ENCODE results near the gene HDAC4.

DNA sequence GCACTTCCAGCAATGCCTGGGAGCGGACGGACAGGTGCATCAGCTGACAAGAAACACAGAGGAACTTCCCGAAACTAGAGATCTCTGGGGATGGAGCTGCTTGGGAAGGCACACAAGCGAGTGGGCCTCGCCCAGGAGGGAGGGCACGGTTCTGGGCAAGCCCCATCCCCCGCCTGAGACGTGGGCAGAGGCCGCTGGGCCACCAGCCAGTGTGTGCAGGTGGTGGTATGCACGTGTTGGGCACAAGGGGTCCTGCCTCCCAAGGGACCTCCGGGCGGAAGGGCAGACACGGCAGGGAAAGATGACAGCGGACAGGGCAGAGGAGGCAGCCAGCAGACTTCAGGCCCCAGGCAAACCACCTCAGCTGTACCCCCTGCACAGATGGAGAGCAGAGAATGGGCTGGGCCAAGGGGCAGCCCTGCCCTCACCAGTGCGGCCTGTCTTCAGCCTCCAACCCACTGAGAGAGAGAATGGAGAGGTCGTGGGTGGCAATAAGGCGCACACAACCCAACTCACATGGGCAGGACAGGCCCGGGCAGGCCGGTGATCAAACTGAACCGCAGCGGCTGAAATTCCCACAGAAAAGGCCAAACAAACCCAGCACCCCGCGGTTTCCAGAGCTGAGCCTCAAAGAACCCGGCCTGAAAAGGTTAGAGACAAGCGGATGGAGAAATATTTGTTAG, 51.2 kb downstream of the HDAC4 start:
- no peak for TF ChIP-seq POLR2A (IDR thresholded peaks at IDR 0.05)
- TF ChIP-seq, protein P1, sequence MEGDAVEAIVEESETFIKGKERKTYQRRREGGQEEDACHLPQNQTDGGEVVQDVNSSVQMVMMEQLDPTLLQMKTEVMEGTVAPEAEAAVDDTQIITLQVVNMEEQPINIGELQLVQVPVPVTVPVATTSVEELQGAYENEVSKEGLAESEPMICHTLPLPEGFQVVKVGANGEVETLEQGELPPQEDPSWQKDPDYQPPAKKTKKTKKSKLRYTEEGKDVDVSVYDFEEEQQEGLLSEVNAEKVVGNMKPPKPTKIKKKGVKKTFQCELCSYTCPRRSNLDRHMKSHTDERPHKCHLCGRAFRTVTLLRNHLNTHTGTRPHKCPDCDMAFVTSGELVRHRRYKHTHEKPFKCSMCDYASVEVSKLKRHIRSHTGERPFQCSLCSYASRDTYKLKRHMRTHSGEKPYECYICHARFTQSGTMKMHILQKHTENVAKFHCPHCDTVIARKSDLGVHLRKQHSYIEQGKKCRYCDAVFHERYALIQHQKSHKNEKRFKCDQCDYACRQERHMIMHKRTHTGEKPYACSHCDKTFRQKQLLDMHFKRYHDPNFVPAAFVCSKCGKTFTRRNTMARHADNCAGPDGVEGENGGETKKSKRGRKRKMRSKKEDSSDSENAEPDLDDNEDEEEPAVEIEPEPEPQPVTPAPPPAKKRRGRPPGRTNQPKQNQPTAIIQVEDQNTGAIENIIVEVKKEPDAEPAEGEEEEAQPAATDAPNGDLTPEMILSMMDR (IDR thresholded peaks at IDR 0.05) = no peak

Measured in tibial nerve (tissue), 3 donors.